Kasumi-1 (cell line): ENCODE data around the gene ZNF618.

Experiments used
- DNase-seq, 2 experiments: peaks; one replicate each; lab custom pipeline; 2025; lab: John Stamatoyannopoulos, UW

The ZNF618 gene

GRCh38 chr9:113934829-113935676 lies 58.9 kb downstream of the ZNF618 start:
- no peak for DNase-seq

- no peak for DNase-seq
Observed at GRCh38 chr9:113935677-113936380, 59.7 kb downstream of the ZNF618 start.

GRCh38 chr9:113940077-113940476 lies 64.0 kb downstream of the ZNF618 start:
- no peak for DNase-seq

GRCh38 chr9:113941056-113941455 lies 64.9 kb downstream of the ZNF618 start:
- no peak for DNase-seq

- DNase-seq, result no peak
Observed at GRCh38 chr9:113941526-113941925, 65.4 kb downstream of the ZNF618 start.

GRCh38 chr9:113943112-113944009 lies 67.3 kb downstream of the ZNF618 start:
- DNase-seq, result no peak

GRCh38 chr9:113945784-113946183 lies 69.7 kb downstream of the ZNF618 start:
- no peak for DNase-seq

GRCh38 chr9:113946496-113947115 lies 70.5 kb downstream of the ZNF618 start:
- no peak for DNase-seq

- no peak for DNase-seq
Observed at GRCh38 chr9:113947941-113948340, 71.8 kb downstream of the ZNF618 start.

- DNase-seq, result no peak
Observed at GRCh38 chr9:113948891-113949570, 72.9 kb downstream of the ZNF618 start.

GRCh38 chr9:113949571-113950078 lies 73.5 kb downstream of the ZNF618 start:
- DNase-seq, result no peak

- DNase-seq, result no peak
Observed at GRCh38 chr9:113950195-113951031, 74.3 kb downstream of the ZNF618 start.

- DNase-seq, result no peak
Observed at GRCh38 chr9:113951032-113951372, 74.9 kb downstream of the ZNF618 start.

- no peak for DNase-seq
Observed at GRCh38 chr9:113952676-113953075, 76.6 kb downstream of the ZNF618 start.

- DNase-seq, result no peak
Observed at GRCh38 chr9:113953531-113953930, 77.4 kb downstream of the ZNF618 start.

- no peak for DNase-seq
Observed at GRCh38 chr9:113954591-113954990, 78.5 kb downstream of the ZNF618 start.

GRCh38 chr9:113955076-113955752 lies 79.1 kb downstream of the ZNF618 start:
- DNase-seq, result no peak

- DNase-seq, result no peak
Observed at GRCh38 chr9:113956901-113957300, 80.8 kb downstream of the ZNF618 start.

- DNase-seq, result no peak
Observed at GRCh38 chr9:113957351-113957750, 81.2 kb downstream of the ZNF618 start.
